ENCODE measurements around the gene EFHD1.

Gene EFHD1

GRCh38 chr2:232645061-232645460, 11.7 kb downstream of the EFHD1 start:
- POLR2A ChIA-PET (ENCODE audit: low non-redundant PET), result no interaction called here

DNA sequence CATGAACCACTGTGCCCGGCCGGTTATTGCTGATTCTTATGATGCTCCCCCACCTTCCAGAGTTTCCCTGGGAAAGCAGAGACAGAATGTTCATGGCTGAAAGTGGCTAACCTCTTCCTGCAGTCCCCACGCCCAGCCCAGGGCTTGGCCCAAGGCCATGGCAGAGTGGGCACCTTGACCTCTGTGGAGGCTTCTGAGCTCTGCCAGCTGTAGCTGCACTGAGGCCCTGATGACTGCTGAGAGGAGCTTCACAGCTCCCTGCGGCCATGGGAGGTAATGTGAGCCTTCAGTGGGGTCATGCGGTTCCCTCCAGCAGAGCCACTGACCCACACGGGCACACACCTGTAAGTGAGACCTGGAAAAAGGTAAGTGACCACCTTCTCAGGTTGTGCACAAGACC, 13.3 kb downstream of the EFHD1 start:
- ChIA-PET POLR2A (ENCODE audit: low non-redundant PET) (no interaction called here), CTCF (no interaction called here)
- TF ChIP-seq, protein P1, sequence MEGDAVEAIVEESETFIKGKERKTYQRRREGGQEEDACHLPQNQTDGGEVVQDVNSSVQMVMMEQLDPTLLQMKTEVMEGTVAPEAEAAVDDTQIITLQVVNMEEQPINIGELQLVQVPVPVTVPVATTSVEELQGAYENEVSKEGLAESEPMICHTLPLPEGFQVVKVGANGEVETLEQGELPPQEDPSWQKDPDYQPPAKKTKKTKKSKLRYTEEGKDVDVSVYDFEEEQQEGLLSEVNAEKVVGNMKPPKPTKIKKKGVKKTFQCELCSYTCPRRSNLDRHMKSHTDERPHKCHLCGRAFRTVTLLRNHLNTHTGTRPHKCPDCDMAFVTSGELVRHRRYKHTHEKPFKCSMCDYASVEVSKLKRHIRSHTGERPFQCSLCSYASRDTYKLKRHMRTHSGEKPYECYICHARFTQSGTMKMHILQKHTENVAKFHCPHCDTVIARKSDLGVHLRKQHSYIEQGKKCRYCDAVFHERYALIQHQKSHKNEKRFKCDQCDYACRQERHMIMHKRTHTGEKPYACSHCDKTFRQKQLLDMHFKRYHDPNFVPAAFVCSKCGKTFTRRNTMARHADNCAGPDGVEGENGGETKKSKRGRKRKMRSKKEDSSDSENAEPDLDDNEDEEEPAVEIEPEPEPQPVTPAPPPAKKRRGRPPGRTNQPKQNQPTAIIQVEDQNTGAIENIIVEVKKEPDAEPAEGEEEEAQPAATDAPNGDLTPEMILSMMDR (conservative IDR thresholded peaks at IDR 0.05; ENCODE audit: low read depth), result no peak
- DNase-seq (ENCODE audit: low spot score), result no peak
- H3K27ac ChIP-seq, result no peak overlapping the region

More at GRCh38 chr2:232645061-232645460, 11.7 kb downstream of the EFHD1 start:
- no peak overlapping the region for H3K27ac ChIP-seq
- TF ChIP-seq, protein P1 (conservative IDR thresholded peaks at IDR 0.05; ENCODE audit: low read depth), result no peak
- CTCF ChIA-PET, result interaction anchor here (0.5 kb wide), 1 partner anchor 72 kb away, joined by 3 read pairs; no protein-coding TSS in a partner anchor
- DNase-seq (ENCODE audit: low spot score), result no peak

DNA sequence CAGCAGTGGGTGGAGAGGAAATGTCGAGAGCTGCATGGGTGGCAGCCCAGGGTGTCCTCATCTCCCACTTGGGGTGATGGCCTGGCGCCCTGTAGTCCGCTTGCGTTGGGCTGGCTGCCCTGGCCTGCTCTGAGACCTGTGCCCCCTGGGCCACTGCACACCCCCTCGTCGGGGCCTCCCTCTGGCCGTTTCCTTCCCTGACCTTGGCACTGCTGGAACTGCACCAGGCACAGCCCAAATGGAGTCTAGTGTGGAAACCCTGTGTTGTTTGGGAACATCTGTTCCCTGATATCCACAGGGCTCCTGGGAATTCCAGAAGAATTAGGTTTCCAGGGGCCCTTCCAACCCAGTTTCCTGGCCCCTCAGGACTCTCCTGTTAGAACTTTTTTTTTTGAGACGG, 13.9 kb downstream of the EFHD1 start:
- POLR2A ChIA-PET (ENCODE audit: low non-redundant PET), result no interaction called here
- TF ChIP-seq, protein P1 (conservative IDR thresholded peaks at IDR 0.05; ENCODE audit: low read depth), result no peak
- CTCF ChIA-PET, result no interaction called here
- no peak overlapping the region for H3K27ac ChIP-seq
- DNase-seq (ENCODE audit: low spot score), result no peak

GRCh38 chr2:232649033-232649432, 15.6 kb downstream of the EFHD1 start:
- TF ChIP-seq, protein P1 (conservative IDR thresholded peaks at IDR 0.05; ENCODE audit: low read depth), result no peak
- no peak for DNase-seq (ENCODE audit: low spot score)
- ChIA-PET CTCF (interaction anchor here (0.6 to 1.2 kb wide), 2 partner anchors 16 to 19 kb away, joined by 3 to 6 read pairs; partner anchors contain the start of gene EFHD1), POLR2A (ENCODE audit: low non-redundant PET) (no interaction called here)
- H3K27ac ChIP-seq, result no peak overlapping the region

DNA sequence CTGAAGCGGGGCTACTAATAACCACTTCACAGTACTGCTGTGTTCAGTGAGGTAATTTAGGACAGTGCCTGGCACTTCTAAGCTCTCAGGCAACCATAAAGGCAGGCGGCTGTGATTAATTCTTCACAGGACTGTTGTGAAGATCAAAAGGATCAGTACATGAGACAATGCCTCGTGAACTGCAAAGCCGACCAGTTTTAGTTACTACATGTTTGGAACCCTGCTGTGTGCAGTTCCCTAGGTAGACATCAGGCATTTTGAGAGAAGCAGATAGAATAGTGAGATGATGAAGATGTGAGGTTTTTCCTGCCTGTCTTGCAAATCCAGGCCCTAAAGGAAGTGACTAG, 19.1 kb downstream of the EFHD1 start:
- POLR2A ChIA-PET (ENCODE audit: low non-redundant PET), result no interaction called here
- H3K27ac ChIP-seq, result no peak overlapping the region
- CTCF ChIA-PET, result no interaction called here
- TF ChIP-seq, protein P1 (conservative IDR thresholded peaks at IDR 0.05; ENCODE audit: low read depth), result no peak
- no peak for DNase-seq (ENCODE audit: low spot score)

GRCh38 chr2:232653441-232653840, 20.0 kb downstream of the EFHD1 start:
- H3K27ac ChIP-seq, result no peak overlapping the region
- TF ChIP-seq, protein P1 (conservative IDR thresholded peaks at IDR 0.05; ENCODE audit: low read depth), result no peak
- no peak for DNase-seq (ENCODE audit: low spot score)
- ChIA-PET POLR2A (ENCODE audit: low non-redundant PET) (no interaction called here), CTCF (interaction anchor here (0.5 to 1.0 kb wide), 3 partner anchors 16 to 48 kb away, joined by 3 to 4 read pairs (median 4); no protein-coding TSS in a partner anchor)

GRCh38 chr2:232655392-232655791, 22.0 kb downstream of the EFHD1 start:
- H3K27ac ChIP-seq, result no peak overlapping the region
- no peak for DNase-seq (ENCODE audit: low spot score)
- ChIA-PET POLR2A (ENCODE audit: low non-redundant PET) (no interaction called here), CTCF (interaction anchor here (0.6 kb wide), 1 partner anchor 49 kb away, joined by 3 read pairs; no protein-coding TSS in a partner anchor)
- TF ChIP-seq, protein P1 (conservative IDR thresholded peaks at IDR 0.05; ENCODE audit: low read depth), result no peak
